Activated CD4-positive, CD25-positive, alpha-beta regulatory T cell (primary cell): ENCODE measurements around the gene FOXO1.

ENCODE experiments used
- DNase-seq, 4 experiments: peaks; one replicate each; lab custom pipeline; 2025; lab: John Stamatoyannopoulos, UW

Gene FOXO1

DNA sequence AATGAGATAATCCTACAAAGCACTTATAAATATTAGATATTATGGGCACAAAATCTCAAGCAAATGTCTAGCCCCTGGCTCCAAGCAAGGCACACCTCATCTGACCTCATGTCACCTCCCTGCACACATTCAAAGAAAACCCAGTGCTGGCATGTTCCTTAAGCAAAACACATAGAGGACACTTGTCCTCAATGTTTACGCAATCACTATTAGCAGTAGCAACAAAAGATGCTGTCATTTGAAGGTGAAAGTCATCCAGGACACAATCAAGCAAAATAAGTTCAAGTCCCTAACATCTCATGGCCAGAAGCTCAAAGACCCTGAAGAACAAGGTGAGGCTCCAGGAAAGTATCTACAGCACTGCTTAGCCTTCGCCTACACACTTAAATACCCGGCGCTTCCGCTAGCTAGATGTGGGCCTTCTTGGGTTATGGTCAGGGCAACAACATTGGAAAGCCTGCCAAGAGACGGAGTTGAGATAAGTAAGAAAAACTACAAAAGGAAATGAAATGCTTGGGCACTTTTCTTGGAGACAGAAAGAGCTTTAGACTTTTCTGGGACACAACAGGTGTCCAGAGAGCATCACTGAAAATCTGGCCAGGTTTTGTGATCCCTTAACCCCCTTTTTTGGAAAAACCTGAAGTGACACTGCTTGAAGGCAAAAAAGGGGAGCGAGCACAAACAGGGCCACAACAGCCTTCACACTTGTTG is 85.7 kb downstream of the FOXO1 start:
- no peak for DNase-seq

DNA sequence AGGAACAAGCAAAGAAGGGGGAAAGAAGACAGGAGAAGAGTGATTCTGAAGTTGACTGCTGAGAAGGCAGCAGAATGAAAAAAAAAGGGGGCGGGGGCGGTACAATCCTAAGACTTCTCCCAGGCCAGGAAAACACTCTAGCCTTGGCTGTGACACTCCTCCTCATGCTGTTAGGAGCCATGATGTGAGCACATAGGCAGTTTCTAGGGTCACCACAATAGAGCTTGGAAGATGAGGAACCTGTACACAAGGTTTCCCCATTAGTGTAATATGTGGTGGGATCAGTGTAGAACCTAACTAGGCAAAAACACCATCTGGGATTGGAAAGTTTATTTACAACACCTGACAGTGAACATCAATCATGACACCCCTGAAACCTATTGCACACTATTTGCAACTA is 86.9 kb downstream of the FOXO1 start:
- no peak for DNase-seq

DNA sequence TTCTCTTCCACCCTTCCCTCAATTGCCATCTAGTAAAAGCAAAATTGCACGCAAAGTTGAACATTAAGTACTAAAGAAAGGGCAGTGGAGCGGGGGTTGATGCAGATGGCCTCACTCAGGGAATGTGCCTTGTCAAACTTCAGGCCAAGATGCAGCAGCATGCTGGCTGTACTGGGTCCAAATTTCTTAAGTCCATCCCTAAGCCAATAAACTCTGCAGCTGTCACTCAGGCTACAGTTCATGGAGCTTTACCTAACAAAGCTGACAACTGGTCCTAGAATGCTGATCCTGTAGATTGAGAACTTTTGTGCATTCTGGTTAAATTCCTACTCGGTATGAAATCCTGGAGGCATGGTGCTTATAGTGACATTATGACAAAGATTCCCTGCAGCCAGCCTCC is 88.4 kb downstream of the FOXO1 start:
- DNase-seq = no peak

DNA sequence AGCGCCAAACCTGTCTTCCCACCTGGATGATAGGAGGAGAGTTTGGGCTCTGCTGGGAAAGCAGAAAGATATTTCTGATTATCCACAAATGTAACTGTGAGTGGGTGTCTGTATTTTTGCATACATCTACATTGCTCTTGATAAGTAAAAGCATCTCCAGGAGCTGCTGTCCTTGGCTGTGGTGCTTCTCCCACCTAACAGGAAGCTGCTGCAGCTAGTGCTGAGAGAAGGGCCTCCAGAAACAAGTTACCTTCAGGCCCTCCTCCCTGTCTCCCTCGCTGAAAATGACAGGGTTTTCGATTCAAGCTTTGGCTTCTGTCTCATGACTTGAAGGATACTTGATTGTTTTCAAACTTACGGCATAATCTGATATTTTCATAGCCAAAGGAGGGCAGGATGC is 90.1 kb downstream of the FOXO1 start:
- DNase-seq = no peak

DNA sequence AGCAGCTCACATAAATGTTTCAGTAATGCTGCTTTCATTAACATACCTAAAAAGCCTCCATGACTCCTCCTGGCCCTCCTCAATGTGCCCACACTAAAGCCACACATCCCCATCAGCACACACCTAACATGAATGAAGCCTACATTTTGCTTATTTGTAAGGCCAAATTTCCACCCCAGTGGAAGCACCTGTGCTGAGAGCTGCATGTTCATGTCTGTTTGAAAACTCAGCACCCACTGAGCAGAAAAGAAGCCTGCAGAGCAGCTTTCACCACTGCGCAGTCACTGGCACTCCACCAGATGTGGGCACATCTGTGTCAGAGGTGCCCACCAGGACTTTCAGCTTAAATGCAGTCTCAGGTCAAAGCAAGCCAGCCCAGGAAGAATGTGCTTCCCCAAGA is 93.5 kb downstream of the FOXO1 start:
- no peak for DNase-seq

DNA sequence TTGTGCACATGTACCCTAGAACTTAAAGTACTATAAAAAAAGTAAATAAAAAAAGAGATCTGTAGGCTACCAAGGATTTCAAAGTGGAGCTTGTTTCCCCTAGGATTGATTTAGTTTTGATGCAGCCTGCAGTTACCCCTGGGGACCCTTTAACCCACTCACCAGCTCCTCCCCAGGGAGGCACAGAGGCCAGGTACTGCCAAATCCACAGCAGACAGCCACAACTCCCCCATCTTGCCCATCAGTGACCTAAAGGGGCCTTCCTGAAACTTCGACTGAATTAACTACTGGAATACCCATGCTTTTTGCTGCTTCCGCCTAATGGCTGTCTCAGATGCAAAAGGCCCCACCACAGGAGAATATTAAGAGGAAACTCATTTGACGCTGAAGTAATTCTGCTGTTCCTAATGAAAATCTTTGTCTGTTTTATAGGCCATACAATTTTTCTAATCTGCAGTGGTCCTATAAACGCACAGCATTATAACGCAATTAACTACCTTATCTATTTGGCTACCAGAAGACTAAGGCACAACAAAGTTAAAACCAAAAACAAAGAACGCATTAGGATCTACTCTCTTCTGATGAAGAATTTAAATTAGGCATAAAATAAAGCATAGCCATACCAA is 95.0 kb downstream of the FOXO1 start:
- DNase-seq = no peak

DNA sequence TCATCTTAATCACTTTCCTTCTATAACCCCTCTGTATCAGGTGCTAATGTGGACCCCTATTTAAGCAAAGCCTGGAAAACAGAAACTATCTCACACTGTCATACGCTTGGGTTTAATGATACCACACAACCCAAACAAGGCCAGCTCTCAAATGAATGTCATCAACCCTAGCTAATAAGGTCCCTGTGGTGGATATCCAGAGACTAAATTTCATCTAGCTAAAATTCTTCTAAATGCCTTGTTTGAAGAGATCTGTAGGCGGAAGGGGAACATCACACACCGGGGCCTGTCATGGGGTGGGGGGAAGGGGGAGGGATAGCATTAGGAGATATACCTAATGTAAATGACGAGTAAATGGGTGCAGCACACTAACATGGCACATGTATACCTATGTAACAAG is 95.5 kb downstream of the FOXO1 start:
- no peak for DNase-seq

DNA sequence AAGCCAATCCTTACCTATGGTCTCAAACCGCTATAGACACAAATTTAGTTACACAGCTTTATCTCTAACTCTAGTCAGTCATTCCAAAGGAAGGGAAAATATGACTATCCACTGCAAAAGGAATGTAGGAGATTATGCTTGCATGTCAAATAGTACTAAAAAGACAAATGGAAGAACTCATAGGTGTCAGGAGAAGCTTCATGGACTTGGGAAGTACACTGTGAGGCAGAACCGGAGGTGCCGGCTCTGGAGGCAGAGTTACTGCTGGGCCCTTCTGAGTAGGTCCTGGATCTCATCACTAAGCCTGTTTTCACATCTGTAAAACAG is 97.5 kb downstream of the FOXO1 start:
- DNase-seq = no peak

DNA sequence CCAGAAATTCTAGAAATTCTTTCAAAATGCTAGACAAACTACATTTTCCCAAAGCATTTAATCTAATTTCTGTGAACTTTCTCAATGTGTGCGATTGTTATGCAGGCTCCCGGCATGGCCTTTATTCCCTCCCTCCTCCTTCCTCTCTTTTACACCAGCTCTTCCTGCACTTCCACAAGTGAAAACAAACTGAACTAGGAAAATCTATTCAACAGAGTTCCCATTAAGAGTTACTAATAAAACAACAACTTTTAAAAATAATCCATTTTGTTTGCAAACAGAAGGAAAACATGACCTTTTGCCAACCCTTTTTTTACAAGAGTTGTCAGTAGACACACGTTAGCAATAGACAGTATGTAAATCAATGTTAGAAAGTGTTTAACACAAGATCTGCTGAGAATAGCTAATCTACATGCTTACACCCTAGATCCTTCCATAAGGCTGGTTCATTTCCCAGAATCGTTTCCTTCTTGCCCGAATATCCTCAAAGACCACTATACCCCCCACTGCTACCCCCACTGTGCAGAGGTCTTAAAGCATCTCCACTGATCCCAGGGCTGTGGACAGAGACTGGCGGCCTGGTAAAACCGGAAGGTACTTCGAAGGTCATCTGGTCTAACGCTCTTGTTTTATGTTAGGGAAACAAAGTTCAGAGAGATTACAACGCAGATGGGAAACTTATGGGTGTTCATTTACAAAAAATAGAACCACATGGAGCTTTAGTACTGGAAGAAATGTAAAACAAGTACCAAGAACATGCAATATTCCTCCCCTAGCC is 98.0 kb downstream of the FOXO1 start:
- no peak for DNase-seq

DNA sequence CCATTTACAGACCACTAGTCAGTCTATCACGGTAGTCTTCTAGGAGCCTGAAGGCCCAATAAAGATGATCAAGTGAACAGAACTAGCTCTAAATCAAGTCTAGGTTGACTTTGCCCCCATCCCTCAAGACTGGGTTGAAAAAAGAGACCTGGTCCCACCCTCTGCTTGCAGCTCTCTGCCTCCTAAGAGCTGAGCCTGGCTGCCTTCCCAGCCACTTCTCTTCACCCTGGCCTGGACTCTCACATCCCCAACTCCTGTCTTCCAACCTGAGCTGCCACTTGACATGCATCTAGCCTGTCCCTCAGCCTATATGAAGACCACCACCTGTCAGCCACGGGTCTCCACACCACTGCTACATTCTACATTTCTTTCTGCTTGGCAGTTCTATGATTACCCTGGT is 99.6 kb downstream of the FOXO1 start:
- no peak for DNase-seq

DNA sequence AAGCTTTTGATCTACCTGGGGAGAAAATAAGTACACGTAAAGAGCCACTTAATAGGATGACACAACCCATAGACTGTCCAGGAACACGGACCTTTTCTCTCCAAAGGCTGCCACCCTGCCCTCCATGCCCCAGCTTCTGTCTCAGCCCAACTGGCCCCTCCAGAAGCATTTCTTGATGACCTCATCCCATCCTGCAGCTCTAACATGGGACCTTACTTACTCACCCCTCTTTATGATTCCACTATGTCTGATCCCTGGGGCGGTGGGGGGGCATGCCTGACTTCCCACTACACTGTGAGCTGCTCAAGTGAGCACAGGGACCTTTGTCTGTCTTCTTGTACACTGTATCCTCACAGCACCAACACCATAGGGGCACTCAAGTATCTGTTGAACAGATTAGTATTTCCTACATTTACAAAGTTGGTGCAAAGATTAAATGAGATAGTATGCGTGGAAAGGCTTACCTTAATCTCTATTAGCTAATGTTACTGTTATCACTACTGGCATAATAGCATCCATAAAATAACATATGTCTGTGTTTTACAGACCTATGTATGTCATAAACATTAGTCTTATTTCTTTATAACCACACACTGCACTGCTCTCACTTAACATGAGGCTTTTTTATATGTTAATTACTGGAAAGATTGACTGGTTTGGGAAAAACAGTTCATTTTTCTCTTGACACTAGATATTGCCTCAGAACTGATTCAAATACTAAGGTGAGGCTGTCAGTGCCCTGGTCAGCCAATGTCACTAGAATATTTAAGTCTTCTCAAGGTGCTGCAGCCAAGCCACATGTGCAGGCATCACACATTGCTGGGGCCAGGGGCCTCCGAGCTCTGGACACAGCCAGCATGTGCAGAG is 100.9 kb downstream of the FOXO1 start:
- DNase-seq = no peak

DNA sequence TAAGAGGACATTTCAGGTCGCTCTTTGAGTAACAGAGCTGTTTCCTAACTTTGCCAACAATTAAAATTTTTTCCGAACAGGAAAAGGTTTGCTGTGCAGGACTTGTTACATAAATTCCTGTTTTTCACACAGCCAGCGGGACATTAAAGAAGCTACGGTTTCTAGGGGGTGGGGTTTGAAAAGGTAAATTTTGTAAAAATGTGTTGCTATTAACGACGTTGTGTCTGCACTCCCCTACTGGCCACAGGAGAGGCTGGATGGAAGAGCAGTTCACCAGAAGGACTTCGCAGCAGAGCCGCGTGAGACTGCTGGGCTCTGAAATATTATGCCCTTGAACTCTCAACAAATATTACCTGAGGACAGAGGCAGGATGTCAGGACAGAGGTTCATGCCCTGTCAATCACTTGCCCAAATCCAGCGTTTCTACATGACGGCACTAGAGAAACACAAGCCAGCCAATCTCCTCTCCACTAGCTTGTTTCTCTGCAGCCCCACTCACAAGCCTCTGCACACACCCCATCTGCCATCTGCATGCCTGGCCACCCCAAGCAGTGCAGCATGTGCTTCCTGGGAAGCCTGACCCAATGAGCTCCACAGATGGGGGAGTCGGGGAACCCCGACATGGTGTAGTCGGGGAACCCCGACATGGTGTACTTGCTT is 102.0 kb downstream of the FOXO1 start:
- DNase-seq = no peak

DNA sequence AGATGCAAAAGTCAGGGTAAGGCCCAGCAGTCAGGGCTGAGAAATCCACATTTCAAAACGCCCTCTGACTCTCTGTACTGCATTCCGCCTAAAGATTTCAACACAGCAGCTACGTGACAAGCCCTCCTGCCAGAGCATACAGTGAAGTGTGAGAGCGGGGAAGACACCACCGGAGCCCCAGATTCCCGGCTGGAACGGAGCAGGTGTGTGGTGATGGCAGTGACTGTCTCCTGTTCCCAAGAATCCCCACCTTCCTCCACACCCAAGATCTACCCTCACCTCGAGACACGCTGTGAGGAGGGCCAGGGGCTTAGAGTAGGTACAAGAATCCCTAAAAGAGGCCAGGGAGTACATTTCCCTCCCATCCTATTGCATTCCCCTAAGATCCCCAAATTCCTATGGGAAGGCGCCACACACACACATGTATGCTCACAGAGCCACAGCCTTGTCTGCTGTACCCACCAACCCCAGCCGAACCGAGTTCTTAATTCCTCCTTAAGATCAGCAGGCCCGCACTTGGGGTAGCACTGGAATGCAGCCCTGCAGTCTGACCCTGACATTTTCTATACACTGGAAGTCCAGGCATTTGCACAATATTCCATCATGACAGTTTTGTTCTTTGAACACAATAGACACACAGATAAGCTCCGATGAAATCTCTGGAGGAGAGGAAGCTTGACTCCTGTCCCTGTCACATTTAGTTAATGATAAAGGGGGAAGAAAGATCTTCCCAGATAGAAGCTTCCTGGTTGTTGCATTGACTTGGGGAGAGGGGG is 102.9 kb downstream of the FOXO1 start:
- DNase-seq = no peak

DNA sequence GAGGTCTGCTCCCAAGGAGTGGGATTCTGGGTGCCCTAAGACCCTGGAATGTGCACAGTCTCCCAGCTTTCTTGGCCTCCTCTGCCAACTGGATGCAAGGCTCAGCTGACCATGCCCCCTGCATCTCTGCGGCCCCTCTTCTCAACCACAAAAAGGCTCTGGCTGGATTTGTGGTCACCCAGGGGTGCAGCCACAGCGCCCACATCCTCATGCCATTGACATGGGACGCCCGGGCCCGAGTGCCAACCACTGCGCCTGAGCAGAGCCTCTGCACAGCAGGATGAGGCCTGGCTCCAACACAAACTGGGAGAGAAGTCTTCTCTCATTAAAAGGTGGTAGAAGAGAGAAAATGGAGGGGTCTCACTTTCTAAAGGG is 103.5 kb downstream of the FOXO1 start:
- no peak for DNase-seq

DNA sequence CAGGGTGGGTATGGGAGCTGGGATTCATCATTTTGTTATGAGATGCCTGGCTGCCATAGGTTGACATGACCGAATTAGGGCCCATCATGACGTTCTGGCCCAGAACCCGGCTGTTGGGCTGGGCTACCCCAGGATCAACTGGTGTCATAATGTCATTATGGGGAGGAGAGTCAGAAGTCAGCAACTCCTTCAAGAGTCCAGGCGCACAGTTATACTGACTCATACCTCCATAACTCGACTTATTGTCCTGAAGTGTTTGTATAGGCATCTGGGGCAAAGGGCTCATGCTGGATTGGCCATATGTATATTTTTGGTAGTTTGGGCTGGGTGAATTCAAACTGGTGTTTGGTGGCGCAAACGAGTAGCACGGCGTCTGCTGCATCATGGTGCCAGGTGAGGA is 106.5 kb downstream of the FOXO1 start:
- DNase-seq = no peak

DNA sequence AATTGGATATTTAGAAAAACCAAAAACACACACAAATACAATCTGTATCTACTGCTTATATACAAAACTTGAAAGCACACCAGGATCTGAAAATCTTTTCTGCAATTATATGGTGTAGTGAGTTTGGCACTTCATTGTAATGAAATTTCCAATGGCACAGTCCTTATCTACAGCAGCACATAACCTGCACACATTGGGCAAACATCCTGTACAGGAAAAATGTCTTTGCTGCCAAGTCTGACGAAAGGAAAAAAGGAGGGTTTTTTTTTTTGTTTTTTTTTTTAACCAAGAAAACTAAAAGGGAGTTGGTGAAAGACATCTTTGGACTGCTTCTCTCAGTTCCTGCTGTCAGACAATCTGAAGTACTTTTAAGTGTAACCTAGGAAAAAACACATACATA is 107.8 kb downstream of the FOXO1 start:
- no peak for DNase-seq

DNA sequence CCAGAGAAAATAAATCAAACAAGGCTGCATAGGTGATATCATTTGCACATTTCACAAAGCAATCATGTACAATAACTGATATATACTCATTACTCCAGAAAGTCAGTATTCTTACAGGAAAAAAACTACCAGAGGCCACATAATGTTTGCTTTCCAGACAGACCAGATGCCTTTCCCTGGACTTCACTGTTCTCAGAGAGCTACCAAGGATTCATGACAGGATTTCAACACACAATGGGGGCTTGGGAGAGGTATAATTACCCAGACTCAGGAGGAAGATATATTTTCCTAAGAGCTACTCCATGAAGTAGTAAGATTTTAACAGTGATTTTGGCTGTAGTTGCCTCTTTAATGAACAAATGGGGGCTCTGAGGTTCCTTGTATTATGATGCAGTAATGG is 110.0 kb downstream of the FOXO1 start:
- no peak for DNase-seq

DNA sequence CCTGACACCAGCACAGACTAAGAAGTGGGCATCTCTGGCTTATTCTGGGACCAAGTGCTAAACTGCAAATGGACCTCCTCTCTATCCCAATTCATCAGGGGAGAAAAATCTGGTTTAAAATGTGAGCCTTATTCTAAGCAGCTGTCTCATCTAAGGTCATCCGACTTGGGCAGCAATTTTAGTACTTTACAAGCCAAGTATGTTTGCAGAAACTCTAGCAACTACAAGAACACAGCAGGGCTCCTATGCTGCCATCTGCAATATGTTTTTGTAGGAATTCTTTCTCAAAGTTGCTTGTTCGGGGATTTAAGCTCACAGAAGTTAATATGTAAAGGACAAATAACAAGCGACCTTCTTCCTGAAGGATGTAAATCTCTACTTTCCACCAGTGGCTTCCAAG is 113.1 kb downstream of the FOXO1 start:
- DNase-seq = no peak

DNA sequence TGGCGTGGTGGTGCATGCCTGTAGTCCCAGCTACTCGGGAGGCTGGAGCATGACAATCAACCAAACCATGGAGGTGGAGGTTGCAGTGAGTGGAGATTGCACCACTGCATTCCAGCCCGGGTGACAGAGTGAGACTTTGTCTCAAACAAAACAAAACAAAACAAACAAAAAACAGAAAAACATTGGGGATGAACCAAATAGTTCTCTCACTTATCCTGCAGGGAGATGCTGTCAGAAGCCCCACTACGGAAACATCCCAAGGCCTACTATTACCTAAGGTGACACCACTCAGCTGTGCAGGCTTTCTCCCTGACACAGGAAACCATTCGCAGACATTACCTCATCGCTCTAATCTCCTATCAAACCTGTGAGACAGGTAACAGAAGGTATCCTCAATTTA is 113.5 kb downstream of the FOXO1 start:
- no peak for DNase-seq

DNA sequence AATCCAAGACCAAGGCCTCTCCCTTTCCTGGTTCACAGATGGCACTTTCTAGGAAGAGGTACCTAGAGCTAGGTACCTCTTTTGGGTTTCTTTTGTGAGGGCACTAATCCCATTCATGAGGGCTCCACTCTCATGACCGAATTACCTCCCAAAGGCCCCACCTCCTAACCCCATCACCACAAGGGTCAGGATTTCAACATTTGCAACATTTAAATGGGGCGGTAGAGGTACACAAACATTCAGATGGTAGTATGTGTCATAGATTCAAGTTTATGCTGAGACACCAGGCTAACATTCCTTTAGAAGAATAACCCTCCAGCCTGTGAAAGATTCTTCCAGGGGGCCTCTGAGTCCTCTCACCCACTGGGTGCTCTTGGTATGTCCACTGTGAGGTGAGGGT is 116.3 kb downstream of the FOXO1 start:
- no peak for DNase-seq

DNA sequence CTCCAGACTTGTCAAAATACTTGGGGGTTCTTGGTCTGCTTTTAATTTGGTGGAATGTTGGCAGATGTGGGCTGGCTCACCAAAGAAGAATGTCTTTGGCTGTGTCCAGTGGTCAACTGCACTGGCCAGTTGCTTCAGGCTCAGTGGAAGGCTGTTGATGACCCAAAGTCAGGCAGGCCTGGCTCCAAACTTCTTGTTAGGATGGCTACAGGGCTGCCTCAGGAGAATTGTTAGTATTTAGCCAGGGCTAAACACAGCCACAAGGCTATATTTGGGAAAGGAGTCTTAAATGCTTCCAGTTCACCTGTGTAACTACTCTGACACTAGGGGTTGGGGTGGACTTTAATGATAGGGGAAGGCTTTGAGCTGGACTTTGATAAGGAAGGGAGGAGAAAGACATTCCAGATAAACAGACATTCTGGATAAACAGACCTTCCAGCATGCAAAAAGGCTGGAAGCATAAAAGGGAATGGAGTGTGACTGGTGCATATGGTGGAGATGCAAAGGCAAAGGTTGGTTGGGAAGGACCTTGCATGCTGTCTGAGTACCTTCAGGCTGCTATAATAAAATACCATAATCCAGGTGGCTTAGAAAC is 116.8 kb downstream of the FOXO1 start:
- no peak for DNase-seq
